CD14-positive monocyte (primary cell): ENCODE data around the gene FMO5. TPM values are rescaled to one million over a fixed set of nuclear protein-coding genes. Genes with fewer than 3 reads are reported as not detected.

ENCODE experiments used
- DNase-seq, 3 donors: peaks; one replicate each; pipeline ENCODE4 v3.0.0-alpha.2; 2011 to 2022
- H2AFZ ChIP-seq: 2 replicates; pipeline ENCODE4 v1.6.0; 2012; ENCODE audit warnings: mild to moderate bottlenecking, low read depth, low read length, inconsistent platforms; ENCODE audit not compliant: insufficient read depth, poor library complexity, severe bottlenecking
- H3K27ac ChIP-seq, 2 donors: 1 replicate in 1 of 2; 2 replicates in 1 of 2; pipeline ENCODE4 v1.5.1; 2012 to 2013; ENCODE audit warnings: low read length in 2 of 2, control low read depth in 1 of 2, inconsistent platforms in 1 of 2, low read depth in 1 of 2, mild to moderate bottlenecking in 1 of 2
- H3K27me3 ChIP-seq, 2 donors: one replicate each; pipeline versions ENCODE4 v1.6.0 to v1.6.1; 2011 to 2013; ENCODE audit warnings: low read length in 2 of 2; ENCODE audit not compliant: control insufficient read depth in 2 of 2, insufficient read depth in 2 of 2
- H3K36me3 ChIP-seq, 2 donors: replicated peaks in 1 of 2; 1 replicate in 1 of 2; 2 replicates in 1 of 2; pipeline versions ENCODE4 v1.5.1 to v1.6.1; 2012 to 2013; ENCODE audit warnings: low read length in 2 of 2, control low read depth in 1 of 2, inconsistent platforms in 1 of 2, mild to moderate bottlenecking in 1 of 2; ENCODE audit not compliant: insufficient read depth in 2 of 2, control insufficient read depth in 1 of 2
- H3K4me1 ChIP-seq, 2 donors: 1 replicate in 1 of 2; 2 replicates in 1 of 2; pipeline versions ENCODE4 v1.5.1 to v1.6.1; 2012 to 2013; ENCODE audit warnings: low read length in 2 of 2, control low read depth in 1 of 2, inconsistent platforms in 1 of 2, mild to moderate bottlenecking in 1 of 2, moderate library complexity in 1 of 2; ENCODE audit not compliant: insufficient read depth in 2 of 2, control insufficient read depth in 1 of 2
- H3K4me2 ChIP-seq: replicated peaks from 2 replicates; pipeline ENCODE3; 2012; ENCODE audit warnings: low read length, moderate library complexity, mild to moderate bottlenecking; ENCODE audit not compliant: poor library complexity, severe bottlenecking; ENCODE audit errors: extremely low read depth
- H3K4me3 ChIP-seq, 3 experiments: fragments of 200-600 bp in 1 of 3; sonication (generic) in 1 of 3; replicated peaks in 1 of 3; 1 replicate in 2 of 3; 2 replicates in 1 of 3; pipeline ENCODE4 v1.5.1; 2011 to 2013; ENCODE audit warnings: low read length in 3 of 3, mild to moderate bottlenecking in 3 of 3, control low read depth in 2 of 3, low read depth in 2 of 3, inconsistent platforms in 1 of 3, moderate library complexity in 1 of 3
- H3K79me2 ChIP-seq: 2 replicates; pipeline ENCODE4 v1.6.0; 2012; ENCODE audit warnings: mild to moderate bottlenecking, control low read depth, inconsistent platforms, low read length, moderate library complexity; ENCODE audit not compliant: insufficient read depth
- H3K9ac ChIP-seq: 2 replicates; pipeline ENCODE4 v1.6.0; 2017; ENCODE audit warnings: low read length, mild to moderate bottlenecking; ENCODE audit not compliant: insufficient read depth, poor library complexity, severe bottlenecking
- H3K9me3 ChIP-seq, 2 donors: replicated peaks in 1 of 2; 1 replicate in 1 of 2; 2 replicates in 1 of 2; pipeline versions ENCODE4 v1.5.1 to v1.6.1; 2012 to 2013; ENCODE audit warnings: low read length in 2 of 2, control low read depth in 1 of 2; ENCODE audit not compliant: control insufficient read depth in 1 of 2, insufficient read depth in 1 of 2
- H4K20me1 ChIP-seq: 2 replicates; pipeline ENCODE4 v1.6.0; 2012; ENCODE audit warnings: mild to moderate bottlenecking, low read length, control low read depth, moderate library complexity; ENCODE audit not compliant: insufficient read depth
- H3K27ac Mint-ChIP-seq, 7 donors: one replicate each; pipeline ENCODE4 v1.8.0; 2020; ENCODE audit warnings: mild to moderate bottlenecking in 7 of 7, mixed read lengths in 7 of 7, moderate library complexity in 6 of 7, inconsistent platforms in 2 of 7
- H3K27me3 Mint-ChIP-seq, 3 donors: one replicate each; pipeline ENCODE4 v1.8.0; 2021 to 2022; ENCODE audit warnings: low read depth in 3 of 3, mild to moderate bottlenecking in 3 of 3, mixed read lengths in 3 of 3, moderate library complexity in 3 of 3, inconsistent platforms in 1 of 3
- H3K36me3 Mint-ChIP-seq, 2 donors: one replicate each; pipeline ENCODE4 v1.8.0; 2020; ENCODE audit warnings: mixed read lengths in 2 of 2, inconsistent platforms in 1 of 2, mild to moderate bottlenecking in 1 of 2
- H3K4me1 Mint-ChIP-seq: one replicate; pipeline ENCODE4 v1.8.0; 2020; ENCODE audit warnings: mild to moderate bottlenecking, mixed read lengths
- H3K4me3 Mint-ChIP-seq, 2 donors: one replicate each; pipeline ENCODE4 v1.8.0; 2020; ENCODE audit warnings: mild to moderate bottlenecking in 2 of 2, mixed read lengths in 2 of 2, moderate library complexity in 1 of 2
- H3K9me3 Mint-ChIP-seq, 7 donors: one replicate each; pipeline ENCODE4 v1.8.0; 2020 to 2022; ENCODE audit warnings: mixed read lengths in 7 of 7, mild to moderate bottlenecking in 6 of 7, moderate library complexity in 6 of 7, inconsistent platforms in 2 of 7
- CTCF ChIP-seq: fragments of 200-600 bp; IDR thresholded peaks from one replicate; pipeline ENCODE4 v1.8.0; 2022; ENCODE audit warnings: antibody characterized with exemption, mild to moderate bottlenecking
- whole genome bisulfite sequencing: methylation state at CpG from one replicate; pipeline ENCODE4 v1.1.5; 2013; ENCODE audit warnings: missing lambda C conversion rate; ENCODE audit not compliant: insufficient coverage; 5-methylcytosine and 5-hydroxymethylcytosine counted together
- intact Hi-C, 2 donors: fragments of 100-400 bp; cut with micrococcal nuclease; formaldehyde crosslinking; loops; one replicate each; pipeline versions ENCODE4 v1.15.0 to v1.15.1; 2023
- polyA plus RNA-seq, 3 donors: library from polyadenylated mRNA; depleted of rRNA in 1 of 3; unstranded in 2 of 3; stranded (reverse) in 1 of 3; fragments of 300-500 nt in 2 of 3; fragments of >200 nt in 1 of 3; fragmentation: Illumina TruSeq in 2 of 3; gene quantifications; 1 replicate in 2 of 3; 2 replicates in 1 of 3; pipeline ENCODE4 v1.2.3, GENCODE V29; 2012 to 2021

Gene FMO5
- polyA plus RNA-seq, 3 donors: 16.8 to 20.0 (median 18.0) TPM

- H3K27ac Mint-ChIP-seq: no peak overlapping the region
- H3K79me2 ChIP-seq: no peaks in the 10 kb centered on the region
- H3K27ac ChIP-seq: no peak overlapping the region
- no peak overlapping the region for H2AFZ ChIP-seq
- H3K9me3 ChIP-seq: no peaks in the 10 kb centered on the region
- peaks cover 4 to 14% of the 10 kb centered on the region in 2 donors for H3K36me3 ChIP-seq
- DNase-seq: no peak
- no peak overlapping the region for H3K9ac ChIP-seq
- H4K20me1 ChIP-seq: no peaks in the 10 kb centered on the region
- TF ChIP-seq CTCF: no peak
- no peak overlapping the region for H3K4me3 Mint-ChIP-seq
- intact Hi-C loops: no loop called here
- H3K4me1 ChIP-seq: no peaks in the 10 kb centered on the region
- H3K4me2 ChIP-seq: no peak overlapping the region
- 100% methylated on average over 1 of the region's 2 CpGs for WGBS
- H3K27me3 Mint-ChIP-seq: peaks cover 0 to 3% (median 1%) of the 10 kb centered on the region in 3 donors
- H3K4me1 Mint-ChIP-seq: no peaks in the 10 kb centered on the region
- H3K9me3 Mint-ChIP-seq: peaks cover 0 to 16% (median 8%) of the 10 kb centered on the region in 7 donors
- H3K27me3 ChIP-seq: no peaks in the 10 kb centered on the region
- H3K36me3 Mint-ChIP-seq: peaks cover 12 to 30% of the 10 kb centered on the region in 2 donors
- no peak overlapping the region for H3K4me3 ChIP-seq
Observed at GRCh38 chr1:147189514-147189913, 35.6 kb downstream of the FMO5 start.

- H3K79me2 ChIP-seq: no peaks in the 10 kb centered on the region
- no peak for DNase-seq
- H3K4me3 ChIP-seq: no peak overlapping the region
- no peak for TF ChIP-seq CTCF
- H3K4me3 Mint-ChIP-seq: no peak overlapping the region
- no peak overlapping the region for H3K4me2 ChIP-seq
- peaks cover 0 to 3% (median 1%) of the 10 kb centered on the region in 3 donors for H3K27me3 Mint-ChIP-seq
- no peaks in the 10 kb centered on the region for H4K20me1 ChIP-seq
- peaks cover 4 to 14% of the 10 kb centered on the region in 2 donors for H3K36me3 ChIP-seq
- peaks cover 0 to 2% (median 0%) of the 10 kb centered on the region in 7 donors for H3K9me3 Mint-ChIP-seq
- no peak overlapping the region for H2AFZ ChIP-seq
- no peak overlapping the region for H3K27ac ChIP-seq
- H3K9ac ChIP-seq: no peak overlapping the region
- H3K36me3 Mint-ChIP-seq: peaks cover 12 to 34% of the 10 kb centered on the region in 2 donors
- no peaks in the 10 kb centered on the region for H3K4me1 ChIP-seq
- no CpG with 5 or more reads among the region's 2 CpGs for WGBS
- H3K27ac Mint-ChIP-seq: no peak overlapping the region
- H3K9me3 ChIP-seq: no peaks in the 10 kb centered on the region
- intact Hi-C loops: no loop called here
- H3K4me1 Mint-ChIP-seq: no peaks in the 10 kb centered on the region
- H3K27me3 ChIP-seq: no peaks in the 10 kb centered on the region
Observed at GRCh38 chr1:147185432-147185831, 39.7 kb downstream of the FMO5 start.
